Bronchial epithelial cell (primary cell): ENCODE data around the gene AP5S1. TPM values are rescaled to one million over a fixed set of nuclear protein-coding genes. Genes with fewer than 3 reads are reported as not detected.

Source experiments
- DNase-seq: peaks from one replicate; pipeline ENCODE4 v3.0.0-alpha.2; 2010; ENCODE audit warnings: low read depth
- FAIRE-seq: peaks from 2 replicates; lab custom pipeline; 2011; peaks lifted over from hg19 to GRCh38; lab: Jason Lieb, UNC
- H3K27me3 ChIP-seq: 2 replicates; pipeline ENCODE4 v1.5.1; 2011; ENCODE audit warnings: low read length; ENCODE audit not compliant: control insufficient read depth, insufficient read depth
- H3K36me3 ChIP-seq: 2 replicates; pipeline ENCODE4 v1.5.1; 2011; ENCODE audit warnings: low read length; ENCODE audit not compliant: control insufficient read depth, insufficient read depth
- H3K4me3 ChIP-seq: 2 replicates; pipeline ENCODE4 v1.5.1; 2011; ENCODE audit warnings: mild to moderate bottlenecking, low read depth, low read length, control low read depth
- CTCF ChIP-seq: IDR thresholded peaks from 2 replicates; pipeline ENCODE4 v1.5.1; 2011; ENCODE audit warnings: mild to moderate bottlenecking, moderate library complexity, low read length, control low read depth, inconsistent platforms; ENCODE audit not compliant: insufficient read depth, severe bottlenecking
- total RNA-seq: library from RNA; depleted of rRNA; stranded (reverse); fragments of >200 nt; gene quantifications from 2 replicates; pipeline ENCODE4 v1.2.1, GENCODE V29; 2014

AP5S1 gene
- total RNA-seq, 1 donor from 2014 or later, result 12.4 TPM

DNA sequence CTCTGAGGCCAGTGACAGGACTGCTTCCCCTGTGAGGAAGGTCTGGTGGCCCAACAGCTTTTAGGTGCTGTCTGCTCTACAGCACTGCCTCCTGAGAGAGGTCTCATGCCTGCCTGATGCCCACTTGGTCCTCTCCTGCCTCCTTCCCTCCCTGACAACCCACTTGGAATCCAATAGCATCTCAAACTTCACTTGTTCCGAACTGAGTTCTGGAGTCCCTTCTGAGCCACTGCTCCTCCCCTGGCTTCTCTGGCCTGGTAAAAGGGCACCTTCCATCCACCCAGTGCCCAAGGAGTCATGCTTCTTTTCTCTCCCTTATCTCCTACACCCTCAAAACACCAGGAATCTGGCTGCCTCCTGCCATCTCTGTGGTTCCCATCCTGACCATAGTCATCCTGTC lies 28.2 kb downstream of the AP5S1 start:
- no peaks in the 10 kb centered on the region for H3K27me3 ChIP-seq
- TF ChIP-seq CTCF, result no peak
- H3K4me3 ChIP-seq, result no peak overlapping the region
- no peak for DNase-seq
- no peaks in the 10 kb centered on the region for H3K36me3 ChIP-seq
- FAIRE-seq, result no peak

GRCh38 chr20:3854462-3854871 lies 34.1 kb downstream of the AP5S1 start:
- no peak for TF ChIP-seq CTCF
- peaks cover 16% of the 10 kb centered on the region for H3K36me3 ChIP-seq
- no peak for FAIRE-seq

GRCh38 chr20:3857405-3857804 lies 37.1 kb downstream of the AP5S1 start:
- no peaks in the 10 kb centered on the region for H3K27me3 ChIP-seq
- FAIRE-seq (no peak), DNase-seq (no peak)
- TF ChIP-seq CTCF, result no peak
- no peak overlapping the region for H3K4me3 ChIP-seq
- H3K36me3 ChIP-seq, result peaks cover 28% of the 10 kb centered on the region

More at GRCh38 chr20:3854462-3854871, 34.1 kb downstream of the AP5S1 start:
- H3K4me3 ChIP-seq, result no peak overlapping the region
- DNase-seq, result no peak
- no peaks in the 10 kb centered on the region for H3K27me3 ChIP-seq

DNA sequence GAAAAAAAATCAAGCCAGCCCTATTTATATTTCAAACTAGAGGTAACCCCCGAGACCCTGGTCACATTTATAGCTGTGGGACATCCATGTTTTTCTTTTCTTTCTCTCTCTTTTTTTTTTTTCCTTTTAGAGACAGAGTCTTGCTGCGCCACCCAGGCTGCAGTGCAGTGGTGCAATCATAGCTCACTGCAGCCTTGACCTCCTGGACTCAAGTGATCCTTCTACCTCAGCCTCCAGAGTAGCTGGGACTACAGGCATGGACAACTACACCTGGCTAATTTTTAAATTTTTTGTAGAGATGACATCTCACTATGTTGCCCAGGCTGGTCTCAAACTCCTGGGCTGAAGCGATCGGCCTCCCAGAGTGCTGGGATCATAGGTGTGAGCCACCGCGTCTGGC lies 38.3 kb downstream of the AP5S1 start:
- no peaks in the 10 kb centered on the region for H3K27me3 ChIP-seq
- H3K36me3 ChIP-seq, result peaks cover 33% of the 10 kb centered on the region
- no peak for DNase-seq
- no peak for TF ChIP-seq CTCF
- FAIRE-seq, result no peak
- H3K4me3 ChIP-seq, result no peak overlapping the region

- Histone ChIP-seq H3K27me3 (no peaks in the 10 kb centered on the region), H3K4me3 (no peak overlapping the region), H3K36me3 (peaks cover 44% of the 10 kb centered on the region)
- FAIRE-seq (no peak), DNase-seq (no peak)
- TF ChIP-seq CTCF, result no peak
Measured at GRCh38 chr20:3861191-3861590, 40.8 kb downstream of the AP5S1 start.

- no peaks in the 10 kb centered on the region for H3K27me3 ChIP-seq
- DNase-seq (no peak), FAIRE-seq (no peak)
- TF ChIP-seq CTCF, result no peak
- H3K36me3 ChIP-seq, result peaks cover 49% of the 10 kb centered on the region
- H3K4me3 ChIP-seq, result no peak overlapping the region
Measured at GRCh38 chr20:3862333-3862732, 42.0 kb downstream of the AP5S1 start.
